Spleen (tissue), 11 donors: Measurements from ENCODE around the gene CEMP1. TPM values are rescaled to one million over a fixed set of nuclear protein-coding genes. Genes with fewer than 3 reads are reported as not detected.

Experiments
- DNase-seq: peaks from one replicate; pipeline ENCODE4 v3.0.0-alpha.2; 2020
- H3K27ac ChIP-seq, 8 donors: fragments of 200-600 bp; sonication (generic) in 7 of 8; 1 replicate in 4 of 8; 2 replicates in 4 of 8; pipeline versions ENCODE4 v1.5.0 to v1.8.0; 2016 to 2021; ENCODE audit warnings: inconsistent platforms in 4 of 8, mild to moderate bottlenecking in 4 of 8, moderate library complexity in 1 of 8
- H3K27me3 ChIP-seq, 7 donors: fragments of 200-600 bp; sonication (generic) in 6 of 7; replicated peaks in 1 of 7; 1 replicate in 4 of 7; 2 replicates in 3 of 7; pipeline versions ENCODE4 v1.5.0 to v1.8.0; 2016 to 2021; ENCODE audit warnings: inconsistent platforms in 3 of 7, mild to moderate bottlenecking in 1 of 7
- H3K36me3 ChIP-seq, 6 donors: fragments of 200-600 bp; sonication (generic) in 5 of 6; 1 replicate in 4 of 6; 2 replicates in 2 of 6; pipeline versions ENCODE4 v1.5.0 to v1.8.0; 2016 to 2021; ENCODE audit warnings: inconsistent platforms in 2 of 6
- H3K4me1 ChIP-seq, 6 donors: fragments of 200-600 bp; sonication (generic) in 5 of 6; 1 replicate in 3 of 6; 2 replicates in 3 of 6; pipeline versions ENCODE4 v1.5.0 to v1.8.0; 2016 to 2021; ENCODE audit warnings: inconsistent platforms in 3 of 6
- H3K4me3 ChIP-seq, 8 donors: fragments of 200-600 bp; sonication (generic) in 7 of 8; 1 replicate in 4 of 8; 2 replicates in 4 of 8; pipeline versions ENCODE4 v1.5.0 to v1.8.0; 2016 to 2021; ENCODE audit warnings: inconsistent platforms in 4 of 8, mild to moderate bottlenecking in 4 of 8, moderate library complexity in 2 of 8
- H3K9me3 ChIP-seq, 8 donors: fragments of 200-600 bp; sonication (generic) in 7 of 8; 1 replicate in 4 of 8; 2 replicates in 4 of 8; pipeline versions ENCODE4 v1.5.0 to v1.8.0; 2016 to 2021; ENCODE audit warnings: inconsistent platforms in 4 of 8
- POLR2A ChIP-seq, 3 donors: fragments of 450-650 bp; IDR thresholded peaks; one replicate each; pipeline ENCODE4 v1.5.1; 2017; ENCODE audit warnings: antibody characterized with exemption in 3 of 3, mild to moderate bottlenecking in 1 of 3
- POLR2AphosphoS5 ChIP-seq, 3 donors: sonication (generic); formaldehyde crosslinking; IDR thresholded peaks; one replicate each; pipeline ENCODE4 v1.5.1; 2017; ENCODE audit warnings: antibody characterized with exemption in 3 of 3
- WGBS, 5 donors: extraction: QIAGEN DNeasy Blood & Tissue Kit in 3 of 5; methylation state at CpG; one replicate each; pipeline versions ENCODE4 v1.1.5 to v1.1.7; 2013 to 2018; 5-methylcytosine and 5-hydroxymethylcytosine counted together
- intact Hi-C: fragments of 100-400 bp; cut with DNase I; formaldehyde crosslinking; loops from one replicate; pipeline ENCODE4 v1.15.0; 2023; ENCODE audit warnings: low total_unique reads
- polyA plus RNA-seq, 3 donors: library from polyadenylated mRNA; stranded (reverse); fragments of 200-250 nt; gene quantifications; one replicate each; pipeline ENCODE4 v1.2.1, GENCODE V29; 2013
- total RNA-seq, 7 donors: library from RNA; depleted of rRNA in 3 of 7; stranded (reverse); fragments of >200 nt in 3 of 7; fragmentation: NEBNext Ultra II Directional in 4 of 7; extraction: Animal tissue kit (Norgen Biotek cat#: 25700) in 4 of 7; gene quantifications; one replicate each; pipeline versions ENCODE4 v1.1.0 to v1.2.1, GENCODE V29; 2016 to 2021
- TF ChIP-seq, protein P1 (sequence below), 11 experiments: fragments of 200-600 bp in 7 of 11; fragments of 450-650 bp in 4 of 11; sonication (generic) in 4 of 11; IDR thresholded peaks in 8 of 11; conservative IDR thresholded peaks in 3 of 11; 1 replicate in 7 of 11; 2 replicates in 4 of 11; pipeline versions ENCODE4 v1.4.0 to v1.8.0; 2016 to 2021; ENCODE audit warnings: antibody characterized with exemption in 11 of 11, inconsistent platforms in 4 of 11, mild to moderate bottlenecking in 1 of 11
- donor health status: healthy with polysubstance abuse.
- donor health status: DM: no; HTN: no; CAD: no; lungs with moderate emphysema.
- donor health status: DM: no; HTN: no; CAD: no.
- donor health status: Bipolar disorder and iron deficiency.
- donor health status: healthy.
- donor health status: DM: no; HTN: no; CAD: no.
- donor health status: DM: yes; HTN: yes; CAD: no.

CEMP1 gene
- total and polyA plus RNA-seq, 10 donors: 0.37 to 1.5 (median 0.74) TPM; not detected in 5

GRCh38 chr16:2499890-2500429 is 31.2 kb downstream of the CEMP1 start:
- no peak for DNase-seq
- Histone ChIP-seq H3K27me3 (no peaks in the 10 kb centered on the region), H3K4me1 (peaks cover 10 to 42% (median 24%) of the 10 kb centered on the region in 6 donors), H3K4me3 (no peak overlapping the region), H3K27ac (no peak overlapping the region), H3K36me3 (peaks cover 0 to 47% (median 17%) of the 10 kb centered on the region in 6 donors), H3K9me3 (no peaks in the 10 kb centered on the region)
- intact Hi-C loops: loop anchor here (5.0 to 10.0 kb wide), 2 partner anchors 65 to 148 kb away; no protein-coding TSS in a partner anchor
- TF ChIP-seq, protein P1, sequence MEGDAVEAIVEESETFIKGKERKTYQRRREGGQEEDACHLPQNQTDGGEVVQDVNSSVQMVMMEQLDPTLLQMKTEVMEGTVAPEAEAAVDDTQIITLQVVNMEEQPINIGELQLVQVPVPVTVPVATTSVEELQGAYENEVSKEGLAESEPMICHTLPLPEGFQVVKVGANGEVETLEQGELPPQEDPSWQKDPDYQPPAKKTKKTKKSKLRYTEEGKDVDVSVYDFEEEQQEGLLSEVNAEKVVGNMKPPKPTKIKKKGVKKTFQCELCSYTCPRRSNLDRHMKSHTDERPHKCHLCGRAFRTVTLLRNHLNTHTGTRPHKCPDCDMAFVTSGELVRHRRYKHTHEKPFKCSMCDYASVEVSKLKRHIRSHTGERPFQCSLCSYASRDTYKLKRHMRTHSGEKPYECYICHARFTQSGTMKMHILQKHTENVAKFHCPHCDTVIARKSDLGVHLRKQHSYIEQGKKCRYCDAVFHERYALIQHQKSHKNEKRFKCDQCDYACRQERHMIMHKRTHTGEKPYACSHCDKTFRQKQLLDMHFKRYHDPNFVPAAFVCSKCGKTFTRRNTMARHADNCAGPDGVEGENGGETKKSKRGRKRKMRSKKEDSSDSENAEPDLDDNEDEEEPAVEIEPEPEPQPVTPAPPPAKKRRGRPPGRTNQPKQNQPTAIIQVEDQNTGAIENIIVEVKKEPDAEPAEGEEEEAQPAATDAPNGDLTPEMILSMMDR (IDR thresholded peaks at IDR 0.05 in 8 of 11, conservative IDR thresholded peaks at IDR 0.05 in 3 of 11): no peak
- TF ChIP-seq POLR2A (IDR thresholded peaks at IDR 0.05) (no peak), POLR2AphosphoS5 (IDR thresholded peaks at IDR 0.05) (no peak)
- WGBS, 5 donors: 91 to 94% (median 93%) methylated on average over 21 to 29 of the region's 29 CpGs

- Histone ChIP-seq H3K27me3 (no peaks in the 10 kb centered on the region), H3K4me1 (peaks cover 10 to 42% (median 24%) of the 10 kb centered on the region in 6 donors), H3K27ac (no peak overlapping the region), H3K4me3 (no peak overlapping the region), H3K9me3 (no peaks in the 10 kb centered on the region), H3K36me3 (peaks cover 0 to 47% (median 17%) of the 10 kb centered on the region in 6 donors)
- no peak for DNase-seq
- WGBS, 5 donors: 67 to 97% (median 89%) methylated on average over 1 to 6 of the region's 6 CpGs
- intact Hi-C loops: loop anchor here (10.0 kb wide), 1 partner anchor 65 kb away; no protein-coding TSS in a partner anchor
- TF ChIP-seq, protein P1 (IDR thresholded peaks at IDR 0.05 in 8 of 11, conservative IDR thresholded peaks at IDR 0.05 in 3 of 11): no peak
- TF ChIP-seq POLR2AphosphoS5 (IDR thresholded peaks at IDR 0.05) (no peak), POLR2A (IDR thresholded peaks at IDR 0.05) (no peak)
These were observed 31.8 kb downstream of the CEMP1 start for GRCh38 chr16:2499454-2499853.

- WGBS, 5 donors: 78 to 94% (median 90%) methylated on average over 7 to 15 of the region's 15 CpGs
- Histone ChIP-seq H3K9me3 (no peaks in the 10 kb centered on the region), H3K27ac (no peak overlapping the region), H3K4me1 (peaks cover 10 to 48% (median 24%) of the 10 kb centered on the region in 6 donors), H3K27me3 (no peaks in the 10 kb centered on the region), H3K4me3 (no peak overlapping the region), H3K36me3 (peaks cover 0 to 47% (median 17%) of the 10 kb centered on the region in 6 donors)
- intact Hi-C loops: loop anchor here (10.0 kb wide), 1 partner anchor 64 kb away; no protein-coding TSS in a partner anchor
- DNase-seq: no peak
- no peak for TF ChIP-seq POLR2AphosphoS5 (IDR thresholded peaks at IDR 0.05)
- no peak for TF ChIP-seq POLR2A (IDR thresholded peaks at IDR 0.05)
- TF ChIP-seq, protein P1 (IDR thresholded peaks at IDR 0.05 in 8 of 11, conservative IDR thresholded peaks at IDR 0.05 in 3 of 11): no peak
These were observed 32.5 kb downstream of the CEMP1 start for GRCh38 chr16:2498531-2499253.
